ENCODE data around the gene AP3B2. TPM values are rescaled to one million over a fixed set of nuclear protein-coding genes. Genes with fewer than 3 reads are reported as not detected.

Gene AP3B2
- total RNA-seq, result 0.12 and 1.6 TPM in 2 replicates

GRCh38 chr15:82709421-82710207 lies at the start of gene AP3B2:
AP3B2 (minus strand) TSS chr15:82709875; CDS start chr15:82709706, 169 bp downstream.

GRCh38 chr15:82647045-82647834 lies 62.4 kb downstream of the AP3B2 start, which contains the start of gene CPEB1:
CPEB1 (minus strand) TSS chr15:82647363; CDS start chr15:82628459, 18,904 bp downstream.

Other genes starting within 250 kb of the AP3B2 start
- 677 and 761 TPM in 2 replicates for gene RPS17, start 169.4 kb downstream of the AP3B2 start, total RNA-seq
- gene CPEB1, start 62.5 kb downstream of the AP3B2 start, total RNA-seq, result 13.1 and 14.9 TPM in 2 replicates
- gene FSD2, start 96.2 kb upstream of the AP3B2 start, total RNA-seq, result under 0.01 TPM in 1 of 2 replicates, not detected in the other
- 6.3 and 6.9 TPM in 2 replicates for gene WHAMM, start 99.8 kb upstream of the AP3B2 start, total RNA-seq
- 16.4 and 28.1 TPM in 2 replicates for gene HOMER2, start 242.8 kb upstream of the AP3B2 start, total RNA-seq